Fibroblast of pulmonary artery (primary cell): ENCODE data around the gene GABRD.

ENCODE experiments used
- DNase-seq: peaks from one replicate; pipeline ENCODE4 v3.0.0-alpha.2; 2010; ENCODE audit warnings: low read depth
- H3K4me3 ChIP-seq: replicated peaks from 2 replicates; pipeline ENCODE4 v1.5.1; 2011; ENCODE audit warnings: low read depth, mild to moderate bottlenecking, control low read depth, low read length, moderate library complexity
- TF ChIP-seq, protein P1 (sequence below): IDR thresholded peaks from 2 replicates; pipeline ENCODE4 v1.5.1; 2011; ENCODE audit warnings: mild to moderate bottlenecking, control low read depth, low read length, inconsistent platforms; ENCODE audit errors: missing control alignments

The GABRD gene

DNA sequence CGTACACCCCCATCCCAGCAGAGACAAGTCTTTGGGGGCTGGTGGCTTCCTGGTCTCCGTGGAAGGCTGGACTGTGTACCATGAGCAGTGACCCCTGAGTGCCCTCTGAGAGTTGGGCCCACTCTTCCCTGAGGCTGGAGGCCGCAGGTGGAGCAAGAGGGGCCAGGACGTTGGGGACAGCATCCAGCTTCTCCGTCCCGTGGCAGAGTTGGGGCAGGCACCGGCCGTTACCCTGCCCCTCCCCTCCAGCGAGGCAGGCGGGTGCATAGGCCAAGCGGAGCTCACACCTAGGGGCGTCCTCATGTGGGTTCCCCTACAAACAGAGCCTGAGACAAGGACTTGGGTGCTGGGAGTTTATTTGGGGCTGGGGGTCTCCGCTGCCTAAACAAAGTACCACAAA is 14.0 kb downstream of the GABRD start:
- no peak for DNase-seq
- no peak overlapping the region for H3K4me3 ChIP-seq
- TF ChIP-seq, protein P1, sequence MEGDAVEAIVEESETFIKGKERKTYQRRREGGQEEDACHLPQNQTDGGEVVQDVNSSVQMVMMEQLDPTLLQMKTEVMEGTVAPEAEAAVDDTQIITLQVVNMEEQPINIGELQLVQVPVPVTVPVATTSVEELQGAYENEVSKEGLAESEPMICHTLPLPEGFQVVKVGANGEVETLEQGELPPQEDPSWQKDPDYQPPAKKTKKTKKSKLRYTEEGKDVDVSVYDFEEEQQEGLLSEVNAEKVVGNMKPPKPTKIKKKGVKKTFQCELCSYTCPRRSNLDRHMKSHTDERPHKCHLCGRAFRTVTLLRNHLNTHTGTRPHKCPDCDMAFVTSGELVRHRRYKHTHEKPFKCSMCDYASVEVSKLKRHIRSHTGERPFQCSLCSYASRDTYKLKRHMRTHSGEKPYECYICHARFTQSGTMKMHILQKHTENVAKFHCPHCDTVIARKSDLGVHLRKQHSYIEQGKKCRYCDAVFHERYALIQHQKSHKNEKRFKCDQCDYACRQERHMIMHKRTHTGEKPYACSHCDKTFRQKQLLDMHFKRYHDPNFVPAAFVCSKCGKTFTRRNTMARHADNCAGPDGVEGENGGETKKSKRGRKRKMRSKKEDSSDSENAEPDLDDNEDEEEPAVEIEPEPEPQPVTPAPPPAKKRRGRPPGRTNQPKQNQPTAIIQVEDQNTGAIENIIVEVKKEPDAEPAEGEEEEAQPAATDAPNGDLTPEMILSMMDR, result no peak

DNA sequence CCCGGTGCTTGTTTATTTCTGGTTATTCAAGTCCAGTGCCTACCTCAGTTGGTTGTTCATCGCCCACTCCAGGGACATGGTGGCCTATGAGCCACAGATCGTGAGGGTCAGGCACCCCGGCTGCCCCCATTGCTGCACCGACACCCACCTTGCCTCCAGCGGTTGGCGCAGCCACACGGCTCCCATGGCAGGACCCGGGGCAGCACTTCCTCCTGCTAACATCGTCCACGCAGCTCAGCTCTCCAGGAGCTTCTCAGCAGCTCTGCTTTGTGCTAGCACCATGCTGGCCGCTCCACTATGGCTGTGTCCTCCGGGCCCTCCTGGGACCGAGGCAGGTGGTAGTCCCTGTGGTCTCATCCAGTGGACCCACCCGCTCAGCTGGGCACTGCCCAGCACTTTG is 17.1 kb downstream of the GABRD start:
- no peak overlapping the region for H3K4me3 ChIP-seq
- TF ChIP-seq, protein P1, result no peak

DNA sequence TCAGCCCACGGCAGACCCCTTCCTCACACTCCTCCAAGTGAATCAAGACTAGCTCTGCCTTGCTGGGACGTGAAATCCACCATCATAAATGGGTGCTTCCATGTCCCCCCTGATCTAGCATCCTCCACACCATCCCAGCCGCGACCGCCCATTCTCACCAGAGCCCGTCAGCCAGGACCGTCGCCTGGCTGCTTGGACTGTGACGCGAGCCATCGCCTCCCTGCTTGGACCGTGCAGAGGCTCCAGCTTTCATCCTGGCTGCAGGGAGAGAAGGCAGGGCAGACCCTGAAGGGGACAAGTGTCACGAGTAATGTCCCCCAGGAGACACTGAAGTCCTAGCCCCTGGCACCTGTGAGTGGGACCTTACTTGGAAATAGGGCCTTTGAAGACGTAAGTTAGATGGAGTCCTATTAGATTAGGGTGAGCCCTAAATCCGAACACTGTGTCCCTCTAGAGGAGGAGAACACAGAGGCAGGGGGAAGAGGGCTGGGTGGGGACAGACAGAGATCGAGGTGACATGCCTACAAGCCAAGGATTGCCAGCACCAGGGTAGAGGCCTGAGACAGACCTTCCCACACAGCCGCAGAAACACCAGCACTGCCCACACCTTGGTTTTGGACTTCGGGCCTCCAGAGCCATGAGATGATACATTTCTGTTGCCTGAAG is 18.3 kb downstream of the GABRD start:
- no peak overlapping the region for H3K4me3 ChIP-seq
- TF ChIP-seq, protein P1, result no peak
- no peak for DNase-seq

More for the DNA sequence above, 17.1 kb downstream of the GABRD start:
- no peak for DNase-seq

DNA sequence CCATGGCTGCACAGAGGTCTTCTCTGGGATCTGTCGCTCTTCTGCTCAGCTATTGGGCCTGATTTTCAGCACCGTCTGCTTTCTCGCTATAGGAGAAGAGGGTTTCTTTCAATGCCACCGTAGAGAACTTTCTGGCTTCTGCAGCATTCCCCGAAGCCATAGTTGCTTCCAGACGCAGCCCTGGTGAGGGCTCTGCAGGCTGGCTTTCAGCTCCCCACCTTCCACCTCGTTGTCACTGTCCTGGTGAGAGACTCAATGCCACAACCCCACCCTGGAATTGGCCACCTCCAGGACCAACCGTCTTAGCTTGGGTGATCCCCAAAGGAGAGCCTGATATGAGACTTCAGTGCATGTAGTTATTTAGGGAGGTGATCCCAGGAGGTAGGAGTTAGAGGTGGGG is 19.1 kb downstream of the GABRD start:
- DNase-seq, result no peak
- H3K4me3 ChIP-seq, result no peak overlapping the region
- TF ChIP-seq, protein P1, result no peak

DNA sequence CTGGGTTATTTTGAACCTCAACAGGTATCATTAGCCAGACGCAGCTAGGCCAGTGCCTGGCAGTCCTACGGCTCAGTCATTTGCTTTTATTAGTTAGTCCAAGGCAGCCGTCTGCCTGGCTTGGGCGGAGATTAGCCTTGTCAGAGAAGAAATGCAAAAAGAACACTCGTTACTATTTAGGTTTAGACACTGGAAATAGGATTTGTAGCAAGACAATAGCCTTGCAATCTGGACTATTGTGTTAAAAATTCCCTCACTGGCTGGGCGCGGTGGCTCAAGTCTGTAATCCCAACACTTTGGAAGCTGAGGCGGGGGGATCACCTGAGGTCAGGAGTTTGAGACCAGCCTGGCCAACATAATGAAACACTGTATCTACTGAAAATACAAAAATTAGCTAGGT is 20.1 kb downstream of the GABRD start:
- H3K4me3 ChIP-seq, result no peak overlapping the region
- DNase-seq, result no peak
- TF ChIP-seq, protein P1, result no peak

DNA sequence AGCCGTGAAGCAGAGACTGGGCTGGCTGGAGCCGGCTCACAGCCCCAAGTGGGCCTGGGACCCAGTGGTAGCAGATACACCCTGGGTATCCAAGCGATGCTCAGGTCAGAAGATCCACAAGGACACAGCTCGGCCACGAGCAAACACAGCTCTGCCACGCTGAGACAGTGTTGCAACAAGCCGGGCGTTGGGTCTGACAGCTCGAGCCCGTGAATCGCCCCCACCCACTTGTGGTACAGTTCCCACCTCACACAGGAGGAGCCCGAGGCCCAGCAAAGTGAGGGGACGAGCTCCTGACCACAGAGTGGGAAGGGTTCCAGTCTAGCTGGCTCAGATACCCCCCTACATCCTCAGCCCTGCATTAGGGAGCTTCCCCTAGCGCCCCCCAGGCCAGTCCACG is 22.2 kb downstream of the GABRD start:
- TF ChIP-seq, protein P1, result no peak
- DNase-seq, result no peak
- no peak overlapping the region for H3K4me3 ChIP-seq

DNA sequence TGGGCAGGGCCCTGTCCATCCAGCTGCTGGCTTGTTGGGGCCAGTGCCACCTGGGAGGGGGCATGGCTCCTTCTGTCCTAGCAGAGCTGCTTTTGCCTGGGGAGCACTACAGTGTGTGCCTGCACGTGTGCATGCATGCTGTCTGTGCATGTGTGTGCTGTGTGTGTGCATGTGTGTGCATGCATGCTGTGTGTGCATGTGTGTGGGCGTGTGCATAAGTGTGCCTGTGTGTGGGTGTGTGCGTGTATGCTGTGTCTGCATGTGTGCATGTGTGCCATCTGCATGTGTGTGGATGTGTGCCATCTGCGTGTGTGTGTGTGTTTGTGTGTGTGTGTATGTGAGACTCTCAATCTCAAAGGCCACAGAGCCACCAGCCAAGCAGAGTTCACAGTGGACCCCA is 22.7 kb downstream of the GABRD start:
- no peak overlapping the region for H3K4me3 ChIP-seq

More for the DNA sequence above, 22.7 kb downstream of the GABRD start:
- DNase-seq, result no peak
- TF ChIP-seq, protein P1, result no peak
